HepG2 (cell line): ENCODE data around the gene LCAT. TPM values are rescaled to one million over a fixed set of nuclear protein-coding genes. Genes with fewer than 3 reads are reported as not detected.

Experiments
- ARNT2 ChIP-seq: sonication (generic); formaldehyde crosslinking; IDR thresholded peaks from 2 replicates; pipeline ENCODE4 v1.8.0; 2022; ENCODE audit warnings: mild to moderate bottlenecking, low read depth, missing genetic modification reagents, moderate library complexity
- FOXK2 ChIP-seq: fragments of 450-650 bp; IDR thresholded peaks from 2 replicates; pipeline ENCODE4 v1.6.1; 2016
- HMG20B ChIP-seq: conservative IDR thresholded peaks from 2 replicates; pipeline ENCODE4 v1.6.1; 2016; ENCODE audit warnings: missing genetic modification reagents, missing compliant biosample characterization
- NCOA1 ChIP-seq: sonication (generic); formaldehyde crosslinking; IDR thresholded peaks from 2 replicates; pipeline ENCODE4 v1.9.0; 2021; ENCODE audit warnings: missing genetic modification reagents
- ZBTB21 ChIP-seq: sonication (generic); formaldehyde crosslinking; IDR thresholded peaks from 2 replicates; pipeline ENCODE4 v1.4.0; 2020; ENCODE audit warnings: missing genetic modification reagents
- ZNF567 ChIP-seq: sonication (generic); formaldehyde crosslinking; IDR thresholded peaks from 2 replicates; pipeline ENCODE4 v1.8.1; 2023; ENCODE audit warnings: mild to moderate bottlenecking, missing genetic modification reagents, borderline replicate concordance
- ZNF569 ChIP-seq: sonication (generic); formaldehyde crosslinking; IDR thresholded peaks from 2 replicates; pipeline ENCODE4 v1.5.0; 2020; ENCODE audit warnings: mild to moderate bottlenecking, missing genetic modification reagents, moderate library complexity, borderline replicate concordance
- polyA plus RNA-seq, 8 experiments: library from polyadenylated mRNA; depleted of rRNA in 3 of 8; stranded (reverse) in 7 of 8; unstranded in 1 of 8; fragments of >200 nt; fragmentation: Illumina TruSeq in 4 of 8; extraction: Trizol in 4 of 8; gene quantifications; 2 replicates each; pipeline versions ENCODE4 v1.2.1 to v1.2.3, GENCODE V29; 2011 to 2016; ENCODE audit warnings: low read depth in 4 of 8, missing spikeins in 1 of 8, mixed read lengths in 1 of 8; ENCODE audit not compliant: insufficient read depth in 1 of 8
- total RNA-seq, 5 experiments: library from RNA; depleted of rRNA; stranded (reverse); fragments of >200 nt; fragmentation: Illumina TruSeq; extraction: Trizol; gene quantifications; 2 replicates each; pipeline ENCODE4 v1.2.3, GENCODE V29; 2016; ENCODE audit warnings: low read depth in 1 of 5
- TF ChIP-seq, protein P1 (sequence below): sonication (generic); formaldehyde crosslinking; IDR thresholded peaks from 2 replicates; pipeline ENCODE4 v1.4.0; 2020; ENCODE audit warnings: missing genetic modification reagents
- TF ChIP-seq, protein P2 (sequence below), 2 experiments: sonication (generic) in 1 of 2; formaldehyde crosslinking in 1 of 2; IDR thresholded peaks; 2 replicates each; pipeline versions ENCODE4 v1.5.1 to v1.6.1; 2011 to 2020; ENCODE audit warnings: borderline replicate concordance in 1 of 2, low read depth in 1 of 2, low read length in 1 of 2, mild to moderate bottlenecking in 1 of 2, missing genetic modification reagents in 1 of 2, moderate library complexity in 1 of 2

LCAT gene
- total and polyA plus RNA-seq, 2 of the 13 experiments (the other 11 are each of a cell fraction or from before 2014, with no cell fraction given) = 36.1 to 38.9 TPM

DNA sequence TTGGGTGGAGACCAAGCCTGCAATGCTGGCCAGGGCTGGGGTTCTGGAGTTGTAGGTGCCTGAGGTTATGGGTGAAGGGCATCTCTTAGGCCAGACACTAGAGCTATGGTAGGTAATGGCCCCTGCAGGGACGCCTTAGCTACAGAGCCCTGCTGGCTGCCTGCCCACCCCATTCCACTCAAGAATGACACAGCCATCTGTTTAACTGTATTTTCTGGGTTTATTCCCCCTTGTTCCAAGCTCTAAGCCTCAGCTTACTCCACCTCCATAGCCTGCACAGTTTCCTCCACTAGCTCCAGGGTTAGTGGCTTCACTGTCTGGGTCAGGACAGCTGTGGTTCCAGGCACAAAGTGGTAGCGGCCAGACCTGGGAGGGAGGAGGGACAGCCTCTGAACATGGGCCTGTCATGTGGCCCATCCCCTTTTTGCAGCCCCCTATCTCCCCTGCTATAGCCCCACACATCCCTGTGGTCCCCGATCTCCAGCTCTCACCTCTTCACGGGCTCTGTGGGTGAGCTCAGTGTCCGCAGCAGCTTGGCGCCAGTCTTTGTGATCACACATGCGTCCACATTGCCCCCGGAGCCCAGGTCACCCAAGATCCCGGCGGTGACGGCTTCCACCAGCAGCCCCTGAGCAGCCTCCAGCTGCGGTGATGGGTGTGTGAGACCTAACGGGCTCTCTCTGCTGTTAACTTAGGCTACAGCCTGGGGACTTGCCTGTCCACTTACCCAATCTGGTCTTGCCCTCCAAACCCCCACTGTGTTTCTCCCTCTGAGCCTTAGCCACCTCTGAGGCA lies 9.4 kb downstream of the LCAT start (continued):
- TF ChIP-seq ZBTB21 (CRISPR knock-in tag) = no peak
- TF ChIP-seq ARNT2 (CRISPR knock-in tag) = 0 out of 2 replicates have a peak, but pooled peaks have one; percentile 4
- TF ChIP-seq ZNF567 = no peak
- no peak for TF ChIP-seq FOXK2
- TF ChIP-seq ZNF569 = no peak
- 0 out of 2 replicates have a peak, but pooled peaks have one; percentile 13 for TF ChIP-seq NCOA1 (CRISPR knock-in tag)
- no peak for TF ChIP-seq HMG20B
- TF ChIP-seq, protein P1, sequence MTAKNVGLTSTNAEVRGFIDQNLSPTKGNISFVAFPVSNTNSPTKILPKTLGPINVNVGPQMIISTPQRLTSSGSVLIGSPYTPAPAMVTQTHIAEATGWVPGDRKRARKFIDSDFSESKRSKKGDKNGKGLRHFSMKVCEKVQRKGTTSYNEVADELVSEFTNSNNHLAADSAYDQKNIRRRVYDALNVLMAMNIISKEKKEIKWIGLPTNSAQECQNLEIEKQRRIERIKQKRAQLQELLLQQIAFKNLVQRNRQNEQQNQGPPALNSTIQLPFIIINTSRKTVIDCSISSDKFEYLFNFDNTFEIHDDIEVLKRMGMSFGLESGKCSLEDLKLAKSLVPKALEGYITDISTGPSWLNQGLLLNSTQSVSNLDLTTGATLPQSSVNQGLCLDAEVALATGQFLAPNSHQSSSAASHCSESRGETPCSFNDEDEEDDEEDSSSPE (CRISPR knock-in tag) = no peak
- TF ChIP-seq, protein P2, sequence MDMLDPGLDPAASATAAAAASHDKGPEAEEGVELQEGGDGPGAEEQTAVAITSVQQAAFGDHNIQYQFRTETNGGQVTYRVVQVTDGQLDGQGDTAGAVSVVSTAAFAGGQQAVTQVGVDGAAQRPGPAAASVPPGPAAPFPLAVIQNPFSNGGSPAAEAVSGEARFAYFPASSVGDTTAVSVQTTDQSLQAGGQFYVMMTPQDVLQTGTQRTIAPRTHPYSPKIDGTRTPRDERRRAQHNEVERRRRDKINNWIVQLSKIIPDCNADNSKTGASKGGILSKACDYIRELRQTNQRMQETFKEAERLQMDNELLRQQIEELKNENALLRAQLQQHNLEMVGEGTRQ (IDR thresholded peaks at IDR 0.05; ENCODE audit: low read depth, low read length) = no peak
- TF ChIP-seq, protein P2 (CRISPR knock-in tag; IDR thresholded peaks at IDR 0.05; ENCODE audit: borderline replicate concordance) = no peak
